ENCODE data around the gene EME2. TPM values are rescaled to one million over a fixed set of nuclear protein-coding genes. Genes with fewer than 3 reads are reported as not detected.

EME2 gene
- polyA plus RNA-seq, 3 donors, result 8.8 to 13.4 (median 13.4) TPM

DNA sequence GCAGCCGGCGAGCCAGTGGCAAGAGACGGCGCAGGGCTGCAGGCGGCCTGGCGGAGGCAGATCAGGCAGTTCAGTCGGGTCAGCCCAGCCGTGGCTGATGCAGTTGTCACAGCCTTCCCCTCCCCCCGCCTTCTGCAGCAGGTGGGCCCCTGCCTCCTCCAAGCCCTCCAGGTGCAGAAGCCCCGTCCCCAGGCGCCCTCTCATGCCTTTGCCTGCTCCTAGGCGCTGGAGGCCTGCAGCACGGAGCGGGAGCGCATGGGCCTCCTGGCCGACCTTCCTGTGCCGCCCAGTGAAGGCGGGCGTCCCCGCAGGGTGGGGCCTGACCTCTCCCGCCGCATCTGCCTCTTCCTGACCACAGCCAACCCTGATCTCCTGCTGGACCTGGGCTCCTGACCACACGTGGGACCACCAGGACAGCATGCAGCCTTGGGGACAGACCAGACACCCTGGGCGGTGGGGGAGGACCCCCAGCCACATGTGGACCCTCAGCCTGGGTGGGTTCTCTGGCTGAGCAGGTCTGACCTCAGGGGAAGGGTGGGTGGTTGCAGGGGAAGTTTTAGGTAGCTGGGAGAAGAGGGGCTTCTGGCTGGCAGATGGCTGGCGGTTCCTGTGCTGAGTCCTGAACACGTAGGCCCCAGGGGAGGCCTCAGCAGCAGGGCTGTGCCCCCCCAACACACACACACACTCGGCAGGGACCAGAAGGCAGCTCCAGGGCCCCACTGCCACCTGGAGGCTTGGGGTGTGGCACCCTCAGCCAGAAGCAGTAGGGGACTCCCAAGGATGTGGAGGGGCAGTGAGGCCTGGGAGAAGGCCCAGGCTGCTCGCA lies 3.4 kb downstream of the EME2 start:
- no peak for DNase-seq

DNA sequence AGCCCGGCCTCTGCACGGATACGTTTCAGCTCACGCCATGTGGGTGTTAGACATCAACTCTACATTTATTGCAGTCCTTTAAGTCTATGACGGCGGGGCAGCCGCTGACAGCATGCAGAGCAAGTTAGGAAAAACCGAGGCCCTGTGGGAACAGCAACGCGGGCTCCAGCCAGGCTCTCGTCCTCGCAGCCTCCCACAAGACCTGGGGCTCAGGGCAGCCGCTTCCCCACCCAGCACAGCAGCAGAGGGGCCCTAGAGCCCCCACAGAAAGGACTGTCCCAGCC lies 4.0 kb downstream of the EME2 start:
- no peak for DNase-seq

DNA sequence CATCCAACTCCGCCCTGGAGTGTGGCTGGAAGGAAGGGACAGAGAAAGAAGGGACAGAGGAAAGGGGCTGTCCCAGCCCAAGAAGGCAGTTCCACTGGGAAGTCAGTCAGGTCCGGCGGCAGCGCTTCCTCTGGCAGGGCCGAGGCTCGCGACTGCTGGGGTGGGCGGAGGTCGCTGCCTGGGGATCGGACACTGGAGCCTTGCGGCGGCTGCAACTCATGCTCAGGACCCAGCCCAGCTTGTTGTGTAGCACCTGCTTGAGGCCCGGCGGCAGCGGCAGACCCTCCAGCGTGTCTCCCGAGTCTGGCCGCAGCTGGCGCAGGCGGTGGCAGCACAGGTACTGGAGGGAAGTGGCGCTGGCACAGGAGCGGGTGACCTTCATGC lies 4.4 kb downstream of the EME2 start:
- no peak for DNase-seq

DNA sequence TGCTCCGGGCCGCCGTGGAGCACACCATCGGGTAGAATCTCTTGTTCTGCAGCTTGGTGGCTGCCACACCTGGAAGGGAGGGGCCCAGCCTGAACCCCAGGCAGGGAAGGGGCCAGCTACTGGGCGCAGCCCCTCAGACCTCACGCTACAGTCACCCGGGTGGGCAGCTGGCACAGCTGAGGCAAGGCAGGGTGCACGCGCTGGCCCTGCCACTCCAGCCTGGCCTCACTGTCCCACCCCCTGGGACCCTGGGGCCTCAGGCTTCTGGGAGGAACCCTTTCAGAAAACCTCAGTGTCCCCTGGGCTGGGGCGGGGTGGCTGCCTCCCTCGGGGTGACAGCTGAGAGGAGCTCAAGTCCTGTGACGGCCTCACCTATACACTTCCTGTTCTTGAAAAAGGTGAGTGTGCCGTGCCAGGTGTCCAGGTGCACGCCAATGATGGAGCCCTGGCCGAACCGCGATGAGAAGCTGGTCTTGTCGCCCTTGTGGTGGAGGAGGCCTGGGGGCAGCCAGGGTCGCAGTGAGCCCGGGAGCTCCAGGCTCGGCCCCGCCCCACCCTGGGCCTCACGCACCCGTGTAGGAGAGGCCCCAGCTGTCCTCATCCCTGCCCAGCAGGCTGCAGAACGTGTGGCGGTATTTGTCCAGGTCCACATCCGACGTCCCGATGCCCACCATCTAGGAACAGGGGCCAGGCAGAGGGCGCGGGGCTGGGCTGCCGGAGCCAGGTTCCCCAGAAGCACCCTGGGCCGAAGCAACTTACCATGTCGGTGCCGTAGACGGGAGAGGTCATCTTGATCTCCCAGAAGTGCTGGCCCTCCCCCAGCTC lies 5.0 kb downstream of the EME2 start:
- DNase-seq, result no peak

DNA sequence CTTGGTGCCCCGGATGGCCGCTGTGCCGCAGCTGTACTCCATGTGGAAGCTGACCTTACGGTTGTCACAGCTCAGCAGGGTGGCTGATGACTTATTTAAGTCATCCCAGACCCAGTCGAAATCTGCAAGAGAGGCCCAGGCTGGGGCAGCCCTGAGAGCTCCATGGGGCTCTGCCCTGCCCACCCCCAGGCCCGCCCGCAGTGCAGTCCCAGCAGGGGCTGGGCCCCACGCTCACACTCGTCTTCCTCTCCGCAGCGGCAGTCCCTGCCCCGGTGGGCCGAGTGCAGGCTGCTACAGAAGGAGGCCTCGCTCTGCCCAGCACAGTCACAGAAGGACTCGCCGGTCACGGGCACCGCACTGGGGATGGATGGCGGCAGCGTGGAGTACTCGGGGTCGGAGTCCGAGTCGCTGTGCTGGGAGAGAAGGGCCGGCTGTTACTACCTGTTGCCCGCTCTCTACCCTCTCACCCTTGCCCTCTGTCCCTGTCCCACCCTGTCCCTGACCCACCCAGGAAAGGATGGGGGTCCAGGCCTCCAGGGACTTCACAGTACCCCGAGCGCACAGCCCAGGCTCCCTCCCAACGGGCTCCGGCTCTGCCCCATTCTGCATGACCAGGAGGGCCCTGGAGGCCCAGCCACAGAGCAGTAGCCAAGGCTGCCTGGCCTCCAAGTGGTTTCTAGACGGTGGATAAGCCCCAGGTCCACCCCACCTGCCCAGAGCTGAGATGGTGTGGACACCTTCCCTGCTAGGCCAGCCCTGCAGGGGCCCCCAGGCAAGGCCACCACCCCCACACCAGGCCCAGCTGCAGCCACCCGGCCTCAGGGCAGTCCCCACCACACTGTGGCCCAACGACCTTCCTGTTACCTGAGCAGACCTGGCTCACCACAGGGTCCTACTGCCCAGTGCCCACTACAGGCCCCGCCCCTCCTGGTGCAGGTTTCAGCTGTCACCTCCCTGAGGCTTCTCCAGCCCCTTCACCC lies 5.9 kb downstream of the EME2 start:
- DNase-seq, result no peak

DNA sequence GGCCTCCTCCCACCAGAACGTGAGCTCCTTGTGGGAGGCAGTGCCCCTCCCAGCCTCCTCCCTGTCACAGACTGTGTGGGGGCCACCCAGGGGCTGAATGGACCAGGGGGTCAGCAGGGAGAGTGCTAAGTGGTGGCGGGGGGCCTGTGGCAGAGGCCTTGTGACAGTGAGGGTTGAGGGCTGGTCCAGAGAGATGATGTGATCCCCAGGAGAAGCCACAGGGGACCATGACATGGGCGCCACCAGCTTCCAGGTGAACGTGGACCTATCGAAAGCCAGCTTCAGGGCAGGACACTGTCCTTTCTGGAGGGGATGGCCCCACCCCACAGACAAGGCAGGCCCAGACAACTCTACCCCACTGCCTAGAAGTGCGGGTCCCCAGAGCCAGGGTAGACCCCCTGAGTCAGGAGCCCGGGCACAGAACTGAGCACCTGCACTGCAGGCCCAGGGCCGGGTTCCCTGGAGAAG lies 6.7 kb downstream of the EME2 start:
- no peak for DNase-seq

DNA sequence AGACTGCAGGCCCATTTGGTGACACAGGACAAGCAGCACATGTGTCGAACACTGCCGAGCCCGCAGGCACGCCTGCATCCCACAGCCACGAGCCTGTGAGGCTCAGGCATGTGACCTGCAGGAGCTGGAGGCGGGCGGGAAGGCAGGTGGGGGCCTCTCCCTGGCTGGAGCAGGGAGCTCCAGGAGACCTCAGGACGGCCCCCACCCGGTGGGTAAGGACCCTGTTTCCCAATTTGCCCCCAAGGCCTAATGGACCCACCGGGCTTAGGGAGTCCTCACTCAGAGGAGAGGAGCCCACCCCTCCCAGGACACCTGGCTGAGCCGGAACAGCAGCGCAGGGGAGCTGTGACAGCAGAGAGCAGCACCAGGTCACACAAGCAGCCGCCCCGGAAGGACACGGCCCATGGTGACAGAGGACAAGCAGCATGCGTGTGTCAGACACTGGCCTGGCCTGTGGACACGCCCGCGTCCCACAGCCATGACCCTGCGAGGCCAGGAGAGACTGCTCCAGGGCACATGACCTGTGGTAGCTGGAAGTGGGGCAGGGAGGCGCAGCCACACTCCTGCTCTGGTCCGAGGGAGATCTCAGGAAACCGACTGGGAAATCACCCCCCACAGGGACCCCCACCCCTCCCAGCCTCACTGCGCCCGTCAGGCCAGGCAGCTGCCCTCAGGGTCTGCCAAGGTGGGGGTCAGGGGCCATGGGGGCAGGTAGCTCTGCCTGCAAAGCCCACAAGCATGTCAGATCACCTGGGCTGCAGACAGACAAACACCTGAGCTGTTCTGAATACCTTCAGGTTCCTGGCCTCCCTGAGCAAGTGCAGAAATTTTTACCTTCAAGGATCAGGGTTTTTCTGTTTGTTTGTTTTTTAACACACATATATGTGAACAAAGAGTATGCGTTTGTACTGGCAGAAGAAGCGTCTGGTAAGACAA lies 7.4 kb downstream of the EME2 start:
- DNase-seq, result no peak

DNA sequence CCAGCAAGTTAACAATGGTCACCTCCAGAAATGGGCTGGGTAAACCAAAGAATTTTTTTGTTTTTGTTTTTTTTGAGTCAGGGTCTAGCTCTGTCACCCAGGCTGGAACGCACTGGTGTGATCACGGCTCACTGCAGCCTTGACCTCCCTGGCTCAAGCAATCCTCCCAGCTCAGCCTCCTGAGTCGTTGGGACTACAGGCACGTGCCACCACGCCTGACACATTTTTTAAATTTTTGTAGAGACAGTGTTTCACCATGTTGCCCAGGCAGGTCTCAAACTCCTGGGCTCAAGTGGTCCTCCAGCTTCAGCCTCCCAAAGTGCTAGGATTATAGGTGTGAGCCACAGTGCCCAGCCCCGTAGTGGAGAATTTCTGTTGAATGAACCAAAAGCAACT lies 8.1 kb downstream of the EME2 start:
- no peak for DNase-seq

DNA sequence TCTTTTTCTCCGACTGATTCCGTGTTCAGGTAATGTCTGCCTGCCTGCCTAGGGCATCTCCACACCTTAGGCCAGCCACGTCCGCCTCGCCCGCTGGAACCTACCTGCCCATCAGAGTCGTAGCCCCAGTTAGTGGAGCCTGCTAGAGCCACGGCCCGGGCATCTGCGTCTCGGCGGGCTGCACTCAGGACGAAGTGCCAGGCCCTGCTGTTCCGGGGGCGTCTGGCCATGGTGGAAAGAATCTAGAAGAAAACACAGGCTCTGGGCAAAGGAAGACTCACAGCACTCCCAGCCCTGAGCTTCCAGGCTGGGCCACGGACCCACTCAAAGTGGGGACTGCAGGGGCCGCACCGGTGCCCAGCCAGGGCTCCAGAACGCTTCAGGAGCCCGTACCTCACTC lies 8.6 kb downstream of the EME2 start:
- DNase-seq, result no peak

DNA sequence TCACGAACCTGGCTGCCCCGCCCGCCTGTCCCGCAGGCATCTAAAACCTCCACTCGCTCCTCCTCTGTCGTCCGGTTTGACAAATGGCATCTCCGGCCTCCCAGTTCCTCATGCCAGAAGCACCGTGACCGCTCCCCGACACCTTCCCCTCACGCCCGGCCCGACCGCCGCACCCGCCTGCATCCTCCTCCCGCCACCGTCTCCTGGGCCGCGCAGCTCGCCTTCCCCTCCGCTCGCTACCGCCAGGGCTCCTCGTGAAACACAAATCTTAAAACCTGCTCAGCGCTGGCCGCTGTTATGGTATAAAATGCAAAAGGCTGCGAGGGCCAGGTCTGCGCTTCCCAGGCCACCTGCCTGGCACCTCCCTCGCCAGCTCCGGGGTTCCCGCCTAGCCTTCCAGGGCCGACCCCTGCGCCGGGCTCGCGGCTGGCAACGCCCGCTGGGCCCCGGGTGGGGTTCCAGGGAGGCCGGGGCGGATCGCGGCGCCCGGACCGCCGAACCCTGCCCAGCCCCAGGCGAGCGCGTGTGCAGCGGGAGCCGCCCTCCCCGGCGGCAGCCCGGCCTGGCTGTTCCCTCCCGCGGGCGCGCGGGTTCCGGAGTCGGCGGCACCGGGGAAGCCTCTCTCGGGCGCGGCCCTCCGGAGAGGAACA lies 9.3 kb downstream of the EME2 start:
- DNase-seq, result no peak

DNA sequence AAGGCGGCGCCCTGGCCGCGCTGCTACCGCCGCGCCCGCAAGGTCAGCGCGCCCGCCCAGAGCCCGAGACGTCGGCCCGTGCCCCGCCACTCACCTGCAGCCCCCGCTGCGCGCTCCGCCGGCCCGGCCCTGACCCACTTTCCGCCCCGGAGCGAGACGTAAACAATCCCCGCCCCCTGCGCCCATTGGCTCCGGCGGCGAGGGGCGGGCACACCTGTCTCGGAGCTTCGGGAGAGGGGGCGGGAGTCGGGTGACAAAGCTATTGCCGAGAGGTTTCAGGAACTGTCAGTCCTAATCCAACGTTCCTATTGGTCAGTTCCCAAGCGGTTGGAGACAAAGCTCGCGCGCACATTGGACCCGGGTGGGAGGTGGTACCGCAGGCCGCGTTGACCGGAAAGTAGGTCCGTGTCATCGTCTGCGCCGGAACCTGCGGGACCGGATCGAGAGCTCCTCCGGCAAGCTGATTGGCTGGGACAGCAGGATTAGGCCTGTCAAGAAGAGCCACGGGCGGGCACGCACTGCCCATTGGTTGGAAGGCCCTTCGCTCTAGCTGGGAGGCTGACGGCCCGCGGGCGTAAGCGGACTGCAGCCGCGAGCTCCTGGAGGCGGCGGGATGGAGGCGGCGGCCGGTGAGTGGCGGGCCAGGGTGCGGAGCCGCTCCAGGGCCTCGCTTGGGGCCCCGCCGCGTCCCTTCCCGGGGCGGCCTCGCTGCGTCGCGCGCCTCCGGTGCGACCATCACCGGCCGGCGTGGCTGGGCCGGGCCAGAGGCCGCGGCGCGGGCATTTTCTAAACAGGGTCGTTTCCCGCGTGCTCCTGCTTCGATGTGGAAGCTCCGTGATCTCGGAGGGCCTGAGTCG lies 10.0 kb downstream of the EME2 start, which contains the start of the genes NUBP2 and SPSB3:
Gene NUBP2 (plus strand): TSS at position 553 of the 857 bp plus-strand sequence. CDS start 61 bp downstream, at position 614.
Gene SPSB3 (minus strand): TSS at position 164 of the 857 bp plus-strand sequence. CDS start 1,088 bp downstream, outside the sequence.
- peak; percentile 100 for DNase-seq

DNA sequence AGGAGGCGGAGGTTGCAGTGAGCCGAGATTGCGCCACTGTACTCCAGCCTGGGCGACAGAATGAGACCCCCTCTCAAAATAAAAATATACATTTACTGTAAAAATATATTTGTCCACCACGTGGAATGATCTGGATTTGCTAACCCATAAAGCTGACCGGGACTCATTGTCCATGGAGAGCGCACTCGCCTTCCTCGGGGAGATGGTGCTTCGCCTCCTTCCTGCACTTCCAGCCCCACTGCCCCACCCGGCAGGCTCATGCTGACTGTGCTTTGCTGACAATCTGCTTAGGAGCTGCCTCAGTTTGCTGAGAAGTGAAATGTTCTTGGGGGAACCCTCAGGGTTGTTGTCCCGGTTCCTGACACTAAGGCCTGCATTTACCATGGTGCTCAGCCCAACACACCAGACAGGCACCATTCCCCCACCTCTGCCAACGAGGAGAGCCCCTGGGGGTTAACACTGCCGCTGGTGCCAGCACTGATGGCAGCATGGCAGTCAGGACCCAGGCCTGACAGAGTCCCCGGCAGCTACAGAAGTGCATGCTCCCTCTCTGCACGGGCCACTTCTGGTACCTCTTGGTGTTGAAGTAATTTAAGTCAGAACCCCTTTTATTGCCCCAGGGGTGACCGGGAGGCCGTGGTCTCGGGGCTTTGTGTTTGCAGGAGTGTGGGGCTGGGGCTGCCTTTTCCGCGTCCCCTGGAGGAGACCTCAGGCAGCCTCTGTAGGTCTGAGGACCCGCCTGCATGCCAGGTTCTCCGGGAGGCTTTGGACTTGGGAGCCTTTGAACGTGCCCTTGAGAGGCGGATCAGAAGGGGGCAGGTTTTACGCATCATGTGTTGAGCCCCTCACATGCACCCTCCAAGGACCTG lies 12.6 kb downstream of the EME2 start:
- no peak for DNase-seq

DNA sequence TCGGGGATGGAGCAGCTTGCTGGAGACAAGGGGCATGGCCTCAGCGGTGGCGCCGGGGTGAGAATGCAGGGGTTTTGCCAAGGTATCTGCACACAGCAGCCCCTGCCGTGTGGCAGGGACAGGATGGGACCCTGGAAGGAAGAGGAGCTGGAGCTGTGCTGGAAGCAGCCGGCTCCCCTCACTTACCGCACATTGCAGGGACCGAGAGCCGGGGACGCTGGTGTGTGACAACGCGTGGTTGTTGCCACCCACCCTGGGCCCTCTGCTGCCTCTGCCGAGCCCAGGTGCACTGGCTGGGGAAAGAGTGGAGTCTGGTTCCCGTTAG lies 13.2 kb downstream of the EME2 start:
- no peak for DNase-seq

DNA sequence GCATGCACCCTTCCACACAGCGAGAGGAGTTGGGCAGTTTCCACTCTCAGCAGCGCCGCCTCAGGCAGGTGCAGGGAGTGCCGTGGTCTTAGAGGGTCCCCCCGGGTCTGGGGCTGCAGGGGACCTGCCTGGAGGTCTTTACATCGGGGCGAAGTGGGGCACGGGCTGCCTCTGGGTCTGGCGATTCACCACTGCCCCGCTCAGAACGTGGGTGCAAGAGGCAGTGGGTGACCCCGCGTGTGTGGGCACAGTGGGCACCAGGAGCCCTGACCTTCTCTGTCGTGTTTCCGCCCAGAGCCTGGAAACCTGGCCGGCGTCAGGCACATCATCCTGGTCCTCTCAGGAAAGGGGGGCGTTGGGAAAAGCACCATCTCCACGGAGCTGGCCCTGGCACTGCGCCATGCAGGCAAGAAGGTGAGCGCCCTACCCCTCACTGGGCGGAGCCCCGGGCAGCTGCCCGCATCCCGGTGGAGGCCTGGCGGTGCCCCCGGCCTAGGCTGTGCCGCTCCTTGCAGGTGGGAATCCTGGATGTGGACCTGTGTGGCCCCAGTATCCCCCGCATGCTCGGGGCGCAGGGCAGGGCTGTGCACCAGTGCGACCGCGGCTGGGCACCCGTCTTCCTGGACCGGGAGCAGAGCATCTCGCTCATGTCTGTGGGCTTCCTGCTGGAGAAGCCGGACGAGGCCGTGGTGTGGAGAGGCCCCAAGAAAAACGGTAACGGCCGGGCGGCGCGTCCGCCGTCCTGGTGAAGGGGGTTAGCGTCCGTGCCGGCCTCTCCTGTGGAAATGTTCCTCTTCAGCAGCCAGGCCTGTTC lies 13.8 kb downstream of the EME2 start:
- DNase-seq, result no peak

DNA sequence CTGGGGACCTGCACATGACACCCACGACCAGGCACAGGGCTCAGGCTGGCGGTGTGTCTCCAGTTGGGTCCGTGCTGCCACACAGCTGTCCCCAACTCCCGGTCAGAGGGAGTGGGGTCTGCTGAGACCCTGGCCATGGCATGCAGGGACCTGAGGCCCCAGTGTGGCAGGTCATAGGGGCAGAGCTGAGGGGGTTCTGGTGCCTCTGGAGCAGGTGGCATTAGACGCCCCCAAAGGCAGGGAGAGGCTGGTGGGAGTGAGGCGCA lies 14.4 kb downstream of the EME2 start:
- no peak for DNase-seq

DNA sequence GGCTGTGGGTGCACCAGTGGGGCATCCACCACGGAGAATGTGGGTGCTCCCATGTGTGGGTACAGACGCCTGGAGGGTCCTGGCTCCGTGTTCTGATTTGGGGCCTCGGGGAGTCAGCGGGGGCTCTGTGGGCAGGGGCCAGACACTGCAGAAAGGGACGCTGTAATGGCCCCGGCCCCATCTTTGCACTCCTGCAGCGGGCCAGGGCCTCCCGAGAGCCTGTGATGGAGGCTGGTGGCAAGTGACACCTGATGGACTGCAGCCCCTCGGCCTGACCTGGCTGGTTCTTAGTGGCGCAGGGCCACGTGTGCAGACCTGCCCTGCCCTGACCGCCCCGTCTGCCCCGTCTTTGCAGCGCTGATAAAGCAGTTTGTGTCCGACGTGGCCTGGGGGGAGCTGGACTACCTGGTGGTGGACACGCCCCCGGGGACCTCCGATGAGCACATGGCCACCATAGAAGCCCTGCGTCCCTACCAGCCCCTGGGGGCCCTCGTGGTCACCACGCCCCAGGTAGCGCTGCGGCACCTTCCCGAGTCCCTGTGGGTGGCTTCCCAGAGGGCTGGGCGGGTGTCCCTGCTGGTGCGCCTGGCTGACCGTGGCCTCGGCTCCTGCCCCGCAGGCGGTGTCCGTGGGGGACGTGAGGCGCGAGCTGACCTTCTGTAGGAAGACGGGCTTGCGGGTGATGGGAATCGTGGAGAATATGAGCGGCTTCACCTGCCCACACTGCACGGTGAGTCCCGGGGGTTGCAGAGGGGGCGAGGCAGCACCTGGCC lies 14.9 kb downstream of the EME2 start:
- no peak for DNase-seq

Measured in renal pelvis (tissue), 4 donors.